GM21526 (cell line): ENCODE results near the gene PRPS1.
A peak's percentile ranks its signal among the peaks of the same experiment; 100 is the strongest.
"Not testable (repeated sequence)": the region's sequence is repeated elsewhere in the genome, so short reads cannot be mapped to it uniquely, and the experiment has no call there.

Experiments used
- ATAC-seq: cut with Tn5 transposase; IDR thresholded peaks from one replicate; pipeline ENCODE4 v1.9.1; 2021; ENCODE audit warnings: moderate library complexity; ENCODE audit not compliant: unreplicated experiment, low FRiP score

PRPS1 gene

GRCh38 chrX:107673431-107673830 lies 45.1 kb downstream of the PRPS1 start:
- ATAC-seq: peak; percentile 4

DNA sequence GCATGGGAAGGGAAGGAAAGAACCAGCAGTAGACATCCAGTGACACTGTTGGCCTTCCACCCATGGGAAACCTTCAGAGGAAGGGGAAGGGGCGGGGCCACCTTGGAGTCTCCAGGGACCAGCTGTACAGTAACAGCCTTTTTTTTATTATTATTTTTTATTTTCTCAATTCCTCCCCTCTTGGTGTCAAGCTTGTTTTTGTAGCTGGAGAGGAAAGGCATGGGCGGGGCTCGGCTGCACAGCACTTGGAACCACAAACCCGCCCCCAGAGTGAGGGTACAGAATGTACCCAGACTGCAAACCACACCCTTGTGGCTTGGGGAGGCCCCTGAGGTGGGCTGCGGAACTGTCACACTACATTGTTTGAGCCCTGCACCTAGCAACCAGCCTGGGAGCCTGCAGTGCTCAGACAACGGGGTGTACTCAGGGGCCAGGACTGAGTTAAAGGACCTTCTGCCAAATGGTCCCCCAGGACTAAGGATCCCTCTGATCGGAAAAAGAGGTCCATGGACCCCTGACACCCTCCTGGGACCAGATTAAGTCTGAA lies 45.7 kb downstream of the PRPS1 start:
- ATAC-seq: peak; percentile 90

- peak; percentile 6 for ATAC-seq
Measured at GRCh38 chrX:107674480-107675364, 46.4 kb downstream of the PRPS1 start.

GRCh38 chrX:107675365-107675654 lies 47.0 kb downstream of the PRPS1 start:
- ATAC-seq: no peak

DNA sequence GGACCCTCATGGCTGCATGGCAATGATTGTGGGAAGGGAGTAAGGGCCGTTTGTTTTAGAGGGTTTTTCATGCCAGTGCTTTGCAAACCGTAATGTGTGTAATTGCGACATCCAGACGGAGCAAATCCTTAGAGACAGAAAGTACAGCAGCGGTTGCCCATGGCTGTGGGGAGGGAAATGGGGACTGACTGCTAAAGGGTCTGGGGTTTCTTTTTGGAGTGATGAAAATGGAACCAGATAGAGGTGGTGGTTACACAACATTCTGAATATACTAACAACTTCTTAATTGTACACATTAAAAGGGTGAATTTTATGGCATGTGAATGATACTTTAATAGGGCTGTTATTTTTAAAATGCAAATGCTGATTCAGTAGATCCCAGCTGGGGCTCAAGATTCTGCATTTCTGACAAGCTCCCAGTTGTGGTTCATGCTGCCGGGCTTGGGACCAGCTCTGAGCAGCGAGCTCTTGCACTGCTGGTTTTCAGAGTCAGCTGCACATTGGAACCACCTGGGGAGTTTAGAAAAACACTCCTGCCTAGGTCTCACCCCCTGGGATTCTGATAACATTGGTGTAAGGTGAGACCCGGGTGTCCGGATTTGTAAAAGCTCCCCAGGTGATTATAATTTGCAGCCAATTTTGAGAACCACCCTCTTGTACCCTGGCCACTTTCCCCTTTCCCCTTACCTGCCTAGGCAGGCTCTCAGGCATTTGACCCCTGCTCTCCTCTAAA lies 47.7 kb downstream of the PRPS1 start:
- ATAC-seq: no peak

- ATAC-seq: peak; percentile 26
Measured at GRCh38 chrX:107676559-107677378, 48.5 kb downstream of the PRPS1 start.

DNA sequence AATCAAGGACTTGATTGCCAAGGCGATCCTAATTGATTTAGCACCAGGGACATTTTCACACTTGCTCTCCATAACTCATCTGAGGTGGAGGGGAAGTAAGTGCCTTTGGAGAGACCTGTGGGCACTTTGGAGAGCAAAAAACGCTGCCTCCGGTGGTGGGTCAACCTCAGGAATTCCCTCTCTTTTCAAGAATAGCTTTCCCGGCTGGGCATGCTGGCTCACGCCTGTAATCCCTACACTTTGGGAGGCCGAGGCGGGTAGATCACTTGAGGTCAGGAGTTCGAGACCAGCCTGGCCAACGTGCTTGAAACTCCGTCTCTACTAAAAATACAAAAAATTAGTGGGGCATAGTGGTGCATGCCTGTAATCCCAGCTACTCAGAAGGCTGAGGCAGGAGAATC lies 49.2 kb downstream of the PRPS1 start:
- no peak for ATAC-seq

- no peak for ATAC-seq
Measured at GRCh38 chrX:107677909-107678308, 49.6 kb downstream of the PRPS1 start.

DNA sequence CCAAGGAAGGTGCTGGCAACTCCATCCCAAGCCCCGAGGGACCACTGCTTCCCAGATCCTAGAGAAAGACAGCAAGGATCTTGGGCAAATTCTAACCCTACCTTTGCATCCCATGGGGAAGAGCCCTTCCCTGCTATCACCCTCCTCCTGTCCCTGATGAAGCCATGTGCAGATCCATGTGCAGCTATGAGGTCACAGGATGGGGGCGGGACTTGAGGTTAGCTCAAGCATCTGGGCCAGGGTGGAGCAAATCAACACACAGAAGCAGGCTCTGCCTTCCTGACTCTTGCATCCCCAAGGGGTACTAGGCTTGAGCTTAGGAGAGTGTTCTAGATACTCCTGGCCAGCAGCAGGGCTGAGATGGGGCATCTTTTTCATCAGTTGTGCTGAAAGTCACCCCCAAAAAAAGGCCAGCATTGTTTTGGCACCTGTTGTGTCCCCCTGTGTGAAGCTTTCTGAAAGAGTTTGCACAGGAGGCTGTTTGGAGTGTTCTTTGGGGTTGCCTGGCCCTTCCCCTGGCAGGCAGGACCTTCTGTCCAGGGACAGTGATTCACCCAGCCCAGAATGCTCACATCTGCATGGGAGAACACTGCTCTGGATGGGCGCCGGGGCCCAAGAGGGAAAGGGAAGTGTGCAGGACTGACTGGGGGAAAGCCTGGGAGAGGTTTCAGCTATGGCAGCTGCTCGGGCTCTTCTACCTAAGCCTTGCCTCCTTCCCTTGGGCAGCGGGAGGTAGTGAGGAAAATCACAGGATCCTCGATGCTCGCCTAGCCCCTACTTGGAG lies 50.8 kb downstream of the PRPS1 start:
- ATAC-seq: peak; percentile 37

- ATAC-seq: no peak
Measured at GRCh38 chrX:107682256-107682655, 53.9 kb downstream of the PRPS1 start.

DNA sequence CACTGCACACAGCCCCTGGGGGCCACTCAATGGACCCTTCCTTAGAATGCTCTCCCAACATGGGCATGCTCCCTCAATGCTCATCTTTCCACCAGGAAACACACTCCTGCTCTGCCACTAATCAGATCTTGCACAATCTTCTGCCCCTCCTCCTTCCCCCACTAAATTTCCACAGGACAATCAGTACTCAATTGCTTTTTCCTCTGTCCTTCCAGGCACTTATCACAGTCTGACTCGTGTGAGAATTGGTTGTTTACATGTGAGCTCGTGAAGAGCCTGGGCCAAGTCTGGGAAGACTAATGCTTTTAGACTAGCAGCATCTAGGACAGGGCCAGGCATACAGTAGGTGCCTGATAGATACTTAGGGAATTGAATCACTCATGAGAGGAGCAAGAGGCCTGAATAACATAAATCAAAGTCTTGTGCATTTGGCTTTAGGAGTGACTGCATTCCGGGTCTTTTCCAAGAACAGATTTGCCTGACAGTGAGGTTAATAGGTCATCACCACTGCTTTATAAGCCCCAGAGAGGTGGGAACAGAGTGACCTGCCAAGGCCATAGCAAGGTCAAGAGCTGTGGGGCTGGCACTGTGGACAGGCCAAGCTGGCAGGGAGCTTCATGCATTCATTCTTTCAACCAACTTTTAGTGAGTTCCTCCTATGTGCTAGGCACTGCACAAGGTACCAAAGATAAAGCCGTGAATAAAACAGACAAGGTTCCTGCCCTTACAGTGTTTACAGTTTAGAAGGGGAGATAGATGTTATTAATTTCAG lies 55.0 kb downstream of the PRPS1 start:
- ATAC-seq: no peak

DNA sequence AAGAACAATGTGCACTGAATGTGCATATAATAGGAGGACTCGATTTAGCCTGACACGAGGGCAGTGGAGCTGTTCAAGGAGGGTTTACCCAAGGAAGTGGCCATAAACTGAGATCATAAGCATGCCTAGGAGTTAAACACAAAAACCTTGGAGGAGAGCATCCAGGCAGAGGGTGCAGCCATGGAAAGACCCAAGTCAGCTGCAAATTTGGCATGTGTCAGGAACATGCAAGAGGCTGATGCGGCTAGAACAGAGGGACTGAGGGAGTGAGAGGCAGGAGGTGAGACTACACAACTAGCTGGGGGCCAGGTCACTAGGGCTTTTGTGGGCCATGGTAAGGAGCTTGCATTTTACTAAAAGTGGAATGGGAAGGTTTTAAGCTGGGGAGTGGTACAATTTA lies 55.6 kb downstream of the PRPS1 start:
- no peak for ATAC-seq

DNA sequence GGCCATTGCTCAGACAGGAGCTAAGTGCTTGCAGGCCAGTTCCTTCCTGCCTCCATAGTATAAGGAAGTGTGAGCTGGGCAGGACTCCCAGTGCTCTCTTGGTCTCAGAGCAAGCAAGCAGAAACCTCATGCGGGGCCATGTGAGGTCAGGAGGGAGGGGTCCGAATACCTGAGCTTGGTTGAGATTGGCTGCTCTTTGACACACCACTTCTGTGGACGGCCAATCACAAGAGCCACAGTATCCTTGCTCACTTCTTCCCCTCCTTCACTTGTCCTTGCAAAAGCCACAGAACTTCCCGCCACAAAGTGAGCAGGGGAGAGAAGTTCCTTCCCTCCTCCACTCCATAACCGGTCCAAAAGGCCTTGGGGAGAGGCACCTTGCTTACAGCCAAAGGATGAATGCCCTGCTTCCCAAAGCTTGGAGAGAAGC lies 56.7 kb downstream of the PRPS1 start:
- peak; percentile 91 for ATAC-seq

- ATAC-seq: not testable (repeated sequence)
Measured at GRCh38 chrX:107685586-107685985, 57.3 kb downstream of the PRPS1 start.

GRCh38 chrX:107686026-107686425 lies 57.7 kb downstream of the PRPS1 start:
- ATAC-seq: no peak

DNA sequence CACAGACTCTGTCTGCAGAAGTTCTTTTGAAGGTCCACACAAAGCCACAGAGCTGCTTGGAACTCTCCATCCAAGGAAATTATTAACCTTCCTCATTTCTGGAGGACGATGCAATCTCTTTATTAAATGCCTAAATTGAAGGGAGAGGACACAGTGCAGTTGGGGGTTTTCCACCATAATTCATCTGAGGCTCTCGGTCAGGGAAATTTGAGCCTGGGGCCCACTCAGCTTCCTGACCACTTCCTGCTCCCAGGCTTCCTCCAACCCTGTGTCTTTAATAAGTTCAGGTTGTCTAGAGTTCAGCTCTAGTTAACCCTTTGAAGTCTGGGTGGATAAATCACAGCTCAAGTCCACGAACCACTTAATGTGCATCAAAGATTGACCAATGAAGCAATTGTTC lies 58.5 kb downstream of the PRPS1 start:
- ATAC-seq: no peak

DNA sequence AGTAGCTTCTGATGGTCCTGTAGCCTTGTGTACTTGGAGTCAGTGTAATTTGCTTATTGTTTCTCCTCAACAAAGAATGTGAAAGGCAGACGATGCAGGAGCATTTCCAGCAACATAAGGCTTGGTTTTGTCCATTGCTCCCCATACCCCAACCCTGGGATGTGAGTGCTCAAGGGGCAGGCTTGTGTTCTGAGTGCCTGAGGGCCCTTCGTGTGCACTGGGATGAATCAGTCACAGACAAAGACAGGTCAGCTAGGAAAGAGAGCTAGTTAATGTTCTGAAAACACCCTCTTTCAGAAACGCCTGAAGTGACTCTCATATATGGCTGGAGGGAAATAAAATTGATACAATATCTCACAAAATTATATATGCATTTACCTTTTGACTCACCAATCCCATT lies 59.1 kb downstream of the PRPS1 start:
- no peak for ATAC-seq

DNA sequence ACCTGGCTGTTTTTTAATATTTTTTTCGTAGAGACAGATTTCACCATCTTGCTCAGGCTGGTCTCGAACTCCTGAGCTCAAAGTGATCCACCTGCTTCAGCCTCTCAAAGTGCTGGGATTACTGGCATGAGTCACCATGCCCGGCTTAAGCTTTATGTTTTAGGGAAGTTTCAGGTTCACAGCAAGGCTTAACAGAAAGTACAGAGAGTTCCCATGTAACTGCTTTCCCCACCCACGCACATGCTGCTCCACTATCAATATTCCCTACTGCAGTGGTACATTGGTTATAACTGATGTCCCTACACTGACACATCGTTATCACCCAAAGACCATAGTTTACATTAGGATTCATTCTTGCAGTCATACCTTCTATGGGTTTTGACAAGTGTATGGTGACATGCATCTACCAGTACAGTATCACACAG lies 62.7 kb downstream of the PRPS1 start:
- no peak for ATAC-seq

DNA sequence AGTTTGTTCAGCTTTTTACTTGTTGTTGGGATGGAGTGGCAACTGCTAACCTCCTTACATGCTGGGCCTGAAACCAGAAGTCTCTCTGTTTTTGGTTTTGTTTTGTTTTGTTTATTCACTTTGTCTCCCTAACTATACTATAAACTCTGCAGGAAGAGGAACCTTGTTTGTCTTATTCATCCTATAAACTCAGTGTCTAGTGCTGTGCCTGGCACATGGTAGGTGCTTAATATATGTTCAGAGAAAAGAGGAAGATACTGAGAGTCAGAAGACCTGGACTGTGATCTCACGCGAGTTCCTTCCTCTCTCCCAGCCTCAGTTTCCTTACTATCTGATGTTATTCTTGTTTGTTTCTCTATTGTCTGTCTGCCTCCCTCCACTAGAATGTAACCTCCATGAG lies 71.3 kb downstream of the PRPS1 start:
- no peak for ATAC-seq
